Naive thymus-derived CD8-positive, alpha-beta T cell (primary cell): Measurements from ENCODE around the gene NUP43. TPM values are rescaled to one million over a fixed set of nuclear protein-coding genes. Genes with fewer than 3 reads are reported as not detected.
"Not testable (repeated sequence)": the region's sequence is repeated elsewhere in the genome, so short reads cannot be mapped to it uniquely, and the experiment has no call there.

ENCODE experiments used
- ATAC-seq, 2 donors: fragments of 150-1000 bp; cut with Tn5 transposase in 1 of 2; sonication (Bioruptor Pico), chemical (Tn5 transposase) in 1 of 2; 1 replicate in 1 of 2; 2 replicates in 1 of 2; pipeline ENCODE4 v1.10.0; 2021; ENCODE audit warnings: mild to moderate bottlenecking in 2 of 2, moderate library complexity in 2 of 2
- POLR2A ChIA-PET: fragments of 350-600 bp; sonication (Branson Sonifier 250); formaldehyde crosslinking; loops from one replicate; lab custom pipeline; 2021; ENCODE audit warnings: antibody characterized with exemption; lab: Charles Lee
- DNase-seq, 10 donors: peaks; one replicate each; pipeline versions ENCODE4 v3.0.0 to v3.0.0-alpha.2; 2020 to 2022
- H3K27ac Mint-ChIP-seq, 10 donors: one replicate each; pipeline ENCODE4 v1.8.0; 2020 to 2022; ENCODE audit warnings: mild to moderate bottlenecking in 10 of 10, mixed read lengths in 10 of 10, moderate library complexity in 4 of 10, inconsistent platforms in 1 of 10
- H3K27me3 Mint-ChIP-seq, 5 donors: one replicate each; pipeline ENCODE4 v1.8.0; 2021 to 2022; ENCODE audit warnings: mixed read lengths in 5 of 5
- H3K36me3 Mint-ChIP-seq, 3 donors: one replicate each; pipeline ENCODE4 v1.8.0; 2020 to 2022; ENCODE audit warnings: mixed read lengths in 3 of 3, mild to moderate bottlenecking in 2 of 3, inconsistent platforms in 1 of 3
- H3K4me1 Mint-ChIP-seq, 4 donors: one replicate each; pipeline ENCODE4 v1.8.0; 2021 to 2022; ENCODE audit warnings: mixed read lengths in 4 of 4
- H3K4me3 Mint-ChIP-seq, 10 donors: one replicate each; pipeline ENCODE4 v1.8.0; 2020 to 2022; ENCODE audit warnings: mild to moderate bottlenecking in 10 of 10, mixed read lengths in 10 of 10, moderate library complexity in 6 of 10, inconsistent platforms in 1 of 10
- H3K9me3 Mint-ChIP-seq, 9 donors: one replicate each; pipeline ENCODE4 v1.8.0; 2020 to 2022; ENCODE audit warnings: mixed read lengths in 9 of 9, mild to moderate bottlenecking in 3 of 9, inconsistent platforms in 1 of 9, moderate library complexity in 1 of 9
- polyA plus RNA-seq, 3 donors: library from polyadenylated mRNA; unstranded; fragments of 300-500 nt; fragmentation: Illumina TruSeq; gene quantifications; one replicate each; pipeline ENCODE4 v1.2.3, GENCODE V29; 2021
- total RNA-seq, 8 experiments: library from RNA in 2 of 8; stranded (reverse) in 2 of 8; gene quantifications; one replicate each; pipeline ENCODE4 v1.2.3 and lab custom pipeline; 2021 to 2026

Gene NUP43
- total and polyA plus RNA-seq, 5 experiments from 2014 or later: 2.4 to 66.1 (median 6.3) TPM

DNA sequence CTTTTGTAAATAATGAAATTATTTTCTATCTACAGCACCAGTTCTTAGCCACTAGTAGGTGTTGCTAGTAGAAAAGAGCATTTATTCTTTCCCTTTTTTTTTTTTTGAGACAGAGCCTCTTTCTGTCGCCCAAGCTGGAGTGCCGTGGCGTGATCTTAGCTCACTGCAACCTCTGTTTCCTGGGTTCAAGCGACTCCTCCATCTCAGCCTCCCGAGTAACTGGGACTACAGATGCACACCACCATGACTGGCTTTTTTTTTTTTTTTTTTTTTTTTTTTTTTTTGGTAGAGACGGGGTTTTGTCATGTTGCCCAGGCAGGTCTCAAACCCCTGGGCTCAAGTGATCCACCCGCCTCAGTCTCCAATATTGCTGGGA, 9.9 kb upstream of the NUP43 start:
- H3K4me1 Mint-ChIP-seq: peaks cover 14 to 48% (median 32%) of the 10 kb centered on the region in 4 donors

GRCh38 chr6:149755300-149756260, 9.3 kb upstream of the NUP43 start:
- Mint-ChIP-seq H3K4me1 (peaks cover 11 to 48% (median 33%) of the 10 kb centered on the region in 4 donors), H3K4me3 (no peak overlapping the region), H3K27ac (peak overlapping the region in 1 of 10 donors; percentile 66), H3K27me3 (no peaks in the 10 kb centered on the region), H3K9me3 (no peaks in the 10 kb centered on the region), H3K36me3 (peaks cover 0 to 34% (median 7%) of the 10 kb centered on the region in 3 donors)
- ATAC-seq (no peak), DNase-seq (no peak)
- POLR2A ChIA-PET: interaction anchor here (0.5 kb wide), 1 partner anchor 14 kb away, joined by 5 read pairs; no protein-coding TSS in a partner anchor

More for the DNA sequence above, 9.9 kb upstream of the NUP43 start:
- Mint-ChIP-seq H3K4me3 (no peak overlapping the region), H3K27me3 (no peaks in the 10 kb centered on the region), H3K9me3 (no peaks in the 10 kb centered on the region), H3K27ac (peak overlapping the region in 1 of 10 donors; percentile 13), H3K36me3 (peaks cover 0 to 38% (median 7%) of the 10 kb centered on the region in 3 donors)
- POLR2A ChIA-PET: interaction anchor here (0.5 kb wide), 1 partner anchor 13 kb away, joined by 5 read pairs; no protein-coding TSS in a partner anchor
- no peak for ATAC-seq
- no peak for DNase-seq

- POLR2A ChIA-PET: no interaction called here
- Mint-ChIP-seq H3K27me3 (no peaks in the 10 kb centered on the region), H3K9me3 (no peaks in the 10 kb centered on the region), H3K4me3 (no peak overlapping the region), H3K4me1 (peaks cover 4 to 44% (median 28%) of the 10 kb centered on the region in 4 donors), H3K36me3 (peaks cover 0 to 23% (median 3%) of the 10 kb centered on the region in 3 donors), H3K27ac (no peak overlapping the region)
- ATAC-seq (no peak), DNase-seq (no peak)
These were observed 8.2 kb upstream of the NUP43 start for GRCh38 chr6:149754548-149754947.

DNA sequence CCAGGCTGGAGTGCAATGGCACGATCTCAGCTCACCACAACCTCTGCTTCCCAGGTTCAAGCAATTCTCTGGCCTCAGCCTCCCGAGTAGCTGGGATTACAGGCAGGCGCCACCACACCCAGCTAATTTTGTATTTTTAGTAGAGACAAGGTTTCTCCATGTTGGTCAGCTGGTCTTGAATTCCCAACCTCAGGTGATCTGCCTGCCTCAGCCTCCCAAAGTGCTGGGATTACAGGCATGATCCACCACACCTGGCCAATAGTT, 7.0 kb upstream of the NUP43 start:
- Mint-ChIP-seq H3K27ac (peak overlapping the region in 1 of 10 donors; percentile 38), H3K4me1 (peaks cover 4 to 44% (median 29%) of the 10 kb centered on the region in 4 donors), H3K36me3 (peaks cover 0 to 13% (median 0%) of the 10 kb centered on the region in 3 donors)
- ATAC-seq, POLR2A ChIA-PET, H3K4me3 Mint-ChIP-seq, H3K27me3 Mint-ChIP-seq, DNase-seq, H3K9me3 Mint-ChIP-seq: not testable (repeated sequence)

GRCh38 chr6:149752600-149753373, 6.5 kb upstream of the NUP43 start:
- POLR2A ChIA-PET: interaction anchor here (0.7 kb wide), 1 partner anchor 35 kb away, joined by 5 read pairs; no protein-coding TSS in a partner anchor

GRCh38 chr6:149751920-149752319, 5.6 kb upstream of the NUP43 start:
- not testable (repeated sequence) for DNase-seq, H3K9me3 Mint-ChIP-seq, ATAC-seq, H3K27me3 Mint-ChIP-seq, H3K36me3 Mint-ChIP-seq
- peak overlapping the region in 1 of 10 donors; percentile 50 for H3K27ac Mint-ChIP-seq
- peak overlapping the region in 5 of 10 donors; percentile 7 to 68 (median 22) for H3K4me3 Mint-ChIP-seq
- H3K4me1 Mint-ChIP-seq: peaks cover 8 to 47% (median 32%) of the 10 kb centered on the region in 4 donors
- POLR2A ChIA-PET: interaction anchor here (0.6 to 0.7 kb wide), 2 partner anchors 19 to 34 kb away, joined by 4 to 5 read pairs; no protein-coding TSS in a partner anchor

More at GRCh38 chr6:149752600-149753373, 6.5 kb upstream of the NUP43 start:
- DNase-seq (no peak), ATAC-seq (no peak)
- Mint-ChIP-seq H3K27ac (no peak overlapping the region), H3K9me3 (no peaks in the 10 kb centered on the region), H3K36me3 (peaks cover 0 to 12% (median 0%) of the 10 kb centered on the region in 3 donors), H3K4me3 (peak overlapping the region in 2 of 10 donors; percentile 18 to 67), H3K4me1 (peaks cover 4 to 44% (median 29%) of the 10 kb centered on the region in 4 donors), H3K27me3 (no peaks in the 10 kb centered on the region)

- Mint-ChIP-seq H3K36me3 (peaks cover 0 to 5% (median 0%) of the 10 kb centered on the region in 3 donors), H3K27ac (no peak overlapping the region), H3K4me1 (peaks cover 14 to 54% (median 39%) of the 10 kb centered on the region in 4 donors)
These were observed 4.9 kb upstream of the NUP43 start for GRCh38 chr6:149751239-149751638.

DNA sequence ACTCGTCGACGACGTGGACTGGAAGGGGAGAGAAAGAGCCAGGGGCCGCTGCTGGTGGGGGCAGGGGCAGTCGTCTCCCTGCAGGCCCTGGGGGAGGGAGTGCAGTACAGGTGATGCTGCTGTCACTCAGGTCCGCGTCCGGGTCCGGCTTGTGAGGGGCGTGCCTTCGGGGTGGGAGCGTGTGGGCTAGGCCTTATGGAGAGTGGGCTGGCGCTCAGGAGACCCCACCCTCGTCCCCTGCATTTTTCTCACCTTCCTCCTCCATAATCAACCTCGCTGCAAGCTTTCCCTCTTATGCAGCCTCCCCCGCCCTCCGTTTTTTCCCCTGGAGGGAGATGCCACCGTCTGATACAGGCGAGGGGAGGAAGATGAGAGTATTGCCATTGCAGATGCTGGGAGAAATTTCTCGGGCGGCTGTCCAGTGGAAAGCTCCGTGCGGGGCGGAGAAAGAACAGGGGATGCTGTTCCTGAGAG, 3.8 kb upstream of the NUP43 start:
- peak; percentile 17 to 20 for ATAC-seq
- Mint-ChIP-seq H3K9me3 (no peaks in the 10 kb centered on the region), H3K4me1 (peaks cover 10 to 54% (median 41%) of the 10 kb centered on the region in 4 donors), H3K27me3 (no peaks in the 10 kb centered on the region), H3K27ac (peak overlapping the region; percentile 60 to 93 (median 82)), H3K36me3 (peaks cover 0 to 2% (median 0%) of the 10 kb centered on the region in 3 donors), H3K4me3 (peak overlapping the region; percentile 84 to 98 (median 86))
- POLR2A ChIA-PET: interaction anchor here (0.6 to 7.3 kb wide), 5 partner anchors 14 to 205 kb away, joined by 3 to 66 read pairs (median 3); partner anchors contain the start of genes GINM1 and LATS1
- peak in 5 of 10 donors; percentile 34 to 77 (median 37) for DNase-seq

More at GRCh38 chr6:149751239-149751638, 4.9 kb upstream of the NUP43 start:
- Mint-ChIP-seq H3K4me3 (peak overlapping the region in 5 of 10 donors; percentile 86 to 98 (median 90)), H3K9me3 (no peaks in the 10 kb centered on the region), H3K27me3 (no peaks in the 10 kb centered on the region)
- POLR2A ChIA-PET: interaction anchor here (0.6 to 7.3 kb wide), 4 partner anchors 20 to 268 kb away, joined by 3 to 66 read pairs (median 6); partner anchors contain the start of gene LATS1
- ATAC-seq (no peak), DNase-seq (no peak)

DNA sequence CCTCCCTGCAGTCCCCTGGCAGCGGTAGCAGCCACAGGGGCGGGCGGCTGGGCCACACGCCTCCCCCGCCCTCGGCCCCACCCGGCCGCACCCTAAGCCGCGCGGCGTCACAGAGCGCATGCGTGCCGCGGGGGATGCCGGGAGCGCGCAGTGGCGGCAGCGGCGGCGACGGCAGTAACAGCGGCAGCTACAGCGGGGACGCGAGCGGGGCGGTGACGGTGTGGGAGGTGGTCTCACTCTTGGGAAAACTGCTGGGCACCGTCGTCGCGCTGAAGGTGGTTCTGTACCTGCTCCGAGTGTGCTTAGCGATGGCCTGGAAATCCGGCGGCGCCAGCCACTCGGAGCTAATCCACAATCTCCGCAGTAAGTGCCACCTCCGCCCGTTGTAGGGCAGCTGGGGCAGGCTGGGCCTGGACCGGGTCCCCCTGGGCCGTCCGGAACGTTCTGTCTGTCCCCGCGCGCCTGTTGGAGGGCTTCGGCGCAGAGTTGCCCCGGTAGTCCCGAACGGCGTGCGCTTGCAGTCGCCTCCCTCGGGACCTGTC, 3.3 kb upstream of the NUP43 start, which contains the start of gene PCMT1:
PCMT1 (plus strand) TSS at position 148 of the 542 bp plus-strand sequence; CDS start at position 309, 161 bp downstream.
- H3K27me3 Mint-ChIP-seq: no peaks in the 10 kb centered on the region
- peak within 1 kb of the TSS; percentile 75 to 93 (median 85) for H3K27ac Mint-ChIP-seq
- DNase-seq: peak; percentile 85 to 94 (median 92)
- peak; percentile 81 to 82 for ATAC-seq
- peaks cover 10 to 54% (median 41%) of the 10 kb centered on the region in 4 donors for H3K4me1 Mint-ChIP-seq
- POLR2A ChIA-PET: interaction anchor here (0.6 to 7.3 kb wide), 5 partner anchors 14 to 205 kb away, joined by 3 to 66 read pairs (median 3); partner anchors contain the start of genes GINM1 and LATS1
- H3K4me3 Mint-ChIP-seq: peak within 1 kb of the TSS; percentile 84 to 98 (median 86)
- H3K36me3 Mint-ChIP-seq: peaks cover 0 to 2% (median 0%) of the 10 kb centered on the region in 3 donors
- no peaks in the 10 kb centered on the region for H3K9me3 Mint-ChIP-seq

GRCh38 chr6:149749082-149749593, 2.8 kb upstream of the NUP43 start:
- not testable (repeated sequence) for H3K36me3 Mint-ChIP-seq, H3K9me3 Mint-ChIP-seq, H3K27me3 Mint-ChIP-seq, ATAC-seq, DNase-seq
- Mint-ChIP-seq H3K4me1 (peaks cover 10 to 53% (median 41%) of the 10 kb centered on the region in 4 donors), H3K4me3 (peak overlapping the region; percentile 84 to 98 (median 86)), H3K27ac (peak overlapping the region in 9 of 10 donors; percentile 32 to 93 (median 75))
- POLR2A ChIA-PET: interaction anchor here (0.7 to 7.3 kb wide), 5 partner anchors 31 to 1642 kb away, joined by 3 to 66 read pairs (median 4); partner anchors contain the start of genes GINM1 and LATS1

DNA sequence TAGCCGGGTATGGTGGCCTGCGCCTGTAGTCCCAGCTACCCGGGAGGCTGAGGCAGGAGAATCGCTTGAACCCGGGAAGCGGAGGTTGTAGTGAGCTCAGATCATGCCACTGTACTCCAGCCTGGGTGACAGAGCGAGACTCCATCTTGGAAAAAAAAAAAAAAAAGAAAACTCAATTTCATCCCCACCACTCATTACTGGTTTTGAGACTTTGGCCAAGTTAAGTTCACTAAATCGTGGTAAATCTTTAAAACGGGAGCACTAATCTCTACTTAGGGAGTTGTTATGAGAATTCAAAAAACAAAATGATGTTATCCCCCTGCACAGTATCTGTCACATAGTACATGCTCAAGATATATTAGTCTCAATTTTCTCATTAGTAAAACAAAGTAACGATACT, 1.1 kb downstream of the NUP43 start:
- peaks cover 10 to 35% (median 26%) of the 10 kb centered on the region in 4 donors for H3K4me1 Mint-ChIP-seq
- not testable (repeated sequence) for DNase-seq, H3K9me3 Mint-ChIP-seq, ATAC-seq, H3K27me3 Mint-ChIP-seq
- peak overlapping the region in 7 of 10 donors; percentile 16 to 94 (median 91) for H3K27ac Mint-ChIP-seq
- peak overlapping the region; percentile 93 to 98 (median 96) for H3K4me3 Mint-ChIP-seq
- POLR2A ChIA-PET: interaction anchor here (1.2 to 7.3 kb wide), 2 partner anchors 11 to 27 kb away, joined by 3 to 66 read pairs; partner anchors contain the start of gene LATS1
- H3K36me3 Mint-ChIP-seq: peaks cover 0 to 36% (median 11%) of the 10 kb centered on the region in 3 donors
